ENCODE results near the gene TBC1D22B. TPM values are rescaled to one million over a fixed set of nuclear protein-coding genes. Genes with fewer than 3 reads are reported as not detected.

Gene TBC1D22B
- total and polyA plus RNA-seq, 2 of the 13 experiments (the other 11 are each of a cell fraction or from before 2014, with no cell fraction given) = 9.7 to 12.9 TPM

DNA sequence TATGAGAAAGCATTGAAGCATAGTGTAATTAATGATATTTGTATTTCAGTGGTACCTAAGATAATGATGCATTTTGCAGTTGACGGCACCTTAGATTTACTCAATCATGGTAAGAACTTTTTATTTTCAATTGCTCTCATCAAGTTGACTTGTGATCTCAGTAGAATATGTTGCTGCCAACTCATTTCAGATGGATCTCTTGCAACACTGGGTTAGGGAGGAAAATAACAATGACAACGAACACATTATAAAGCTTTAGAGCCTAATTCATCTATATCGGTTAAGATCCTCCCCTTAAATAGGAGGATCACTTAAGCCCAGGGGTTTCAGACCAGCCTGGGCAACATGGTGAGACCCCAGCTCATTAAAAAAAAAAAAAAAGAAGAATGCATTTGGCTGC, 18.0 kb upstream of the TBC1D22B start (continued):
- TF ChIP-seq, protein P1, sequence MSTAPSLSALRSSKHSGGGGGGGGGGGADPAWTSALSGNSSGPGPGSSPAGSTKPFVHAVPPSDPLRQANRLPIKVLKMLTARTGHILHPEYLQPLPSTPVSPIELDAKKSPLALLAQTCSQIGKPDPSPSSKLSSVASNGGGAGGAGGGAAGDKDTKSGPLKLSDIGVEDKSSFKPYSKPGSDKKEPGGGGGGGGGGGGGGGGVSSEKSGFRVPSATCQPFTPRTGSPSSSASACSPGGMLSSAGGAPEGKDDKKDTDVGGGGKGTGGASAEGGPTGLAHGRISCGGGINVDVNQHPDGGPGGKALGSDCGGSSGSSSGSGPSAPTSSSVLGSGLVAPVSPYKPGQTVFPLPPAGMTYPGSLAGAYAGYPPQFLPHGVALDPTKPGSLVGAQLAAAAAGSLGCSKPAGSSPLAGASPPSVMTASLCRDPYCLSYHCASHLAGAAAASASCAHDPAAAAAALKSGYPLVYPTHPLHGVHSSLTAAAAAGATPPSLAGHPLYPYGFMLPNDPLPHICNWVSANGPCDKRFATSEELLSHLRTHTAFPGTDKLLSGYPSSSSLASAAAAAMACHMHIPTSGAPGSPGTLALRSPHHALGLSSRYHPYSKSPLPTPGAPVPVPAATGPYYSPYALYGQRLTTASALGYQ (CRISPR knock-in tag; IDR thresholded peaks at IDR 0.05) = no peak
- TF ChIP-seq SNAI1 (CRISPR knock-in tag; IDR thresholded peaks at IDR 0.05; ENCODE audit: borderline replicate concordance) = no peak

DNA sequence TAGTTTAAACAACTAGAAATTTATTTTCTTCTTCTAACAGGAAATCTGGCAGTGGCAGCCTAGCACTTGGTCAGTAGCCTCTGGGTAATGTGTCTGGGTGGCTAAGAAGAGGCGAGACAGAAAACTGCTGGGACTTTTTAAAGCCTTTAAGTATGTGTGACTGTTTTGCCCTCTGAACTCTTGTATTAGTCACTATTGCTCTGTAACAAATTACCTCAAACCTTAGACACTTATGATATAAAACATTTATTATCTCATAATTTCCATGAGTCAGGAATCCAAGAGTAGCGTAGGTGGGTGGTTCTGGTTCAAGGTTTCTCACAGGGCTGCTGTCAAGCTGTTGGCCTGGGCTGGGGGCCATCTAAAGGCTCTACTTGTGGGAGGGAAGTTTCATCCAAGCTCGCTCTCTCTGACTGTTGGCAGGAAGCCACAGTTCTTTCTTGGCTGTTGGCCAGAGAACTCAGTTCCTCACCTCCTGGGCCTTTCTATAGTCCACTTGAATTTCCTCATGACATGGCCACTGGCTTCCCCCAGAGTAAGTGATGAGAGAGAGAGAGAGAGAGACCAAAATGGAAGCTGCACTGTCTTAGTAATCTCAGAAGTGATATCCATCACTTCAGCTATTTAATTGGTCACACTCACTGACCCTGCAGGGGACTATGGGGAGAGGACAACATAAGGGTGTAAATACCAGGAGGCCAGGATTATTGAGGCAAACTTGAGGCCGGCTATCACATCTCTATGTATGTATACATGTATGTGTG, 17.4 kb upstream of the TBC1D22B start:
- peak; percentile 85 for DNase-seq (ENCODE audit: low spot score)
- in situ Hi-C loops (cut with HindIII; ENCODE audit: extremely low pct_ligation_motif_present, low pct_unique_long_range_greater_than_20kb) = no loop called here
- CTCF ChIA-PET (ENCODE audit: low intra/inter-chr PET ratio, low total read pairs) = no interaction called here
- no peak for TF ChIP-seq PLRG1 (conservative IDR thresholded peaks at IDR 0.05)
- TF ChIP-seq ZNF605 (CRISPR knock-in tag; IDR thresholded peaks at IDR 0.05) = peak; percentile 58; the same call in 1 of the 2 replicates
- TF ChIP-seq ZSCAN9 (CRISPR knock-in tag; IDR thresholded peaks at IDR 0.05; ENCODE audit: borderline replicate concordance) = peak; percentile 45; the same call in 1 of the 2 replicates
- peak; percentile 34; the same call in 1 of the 2 replicates for TF ChIP-seq KMT2B (CRISPR knock-in tag; IDR thresholded peaks at IDR 0.05)
- TF ChIP-seq, protein P2, sequence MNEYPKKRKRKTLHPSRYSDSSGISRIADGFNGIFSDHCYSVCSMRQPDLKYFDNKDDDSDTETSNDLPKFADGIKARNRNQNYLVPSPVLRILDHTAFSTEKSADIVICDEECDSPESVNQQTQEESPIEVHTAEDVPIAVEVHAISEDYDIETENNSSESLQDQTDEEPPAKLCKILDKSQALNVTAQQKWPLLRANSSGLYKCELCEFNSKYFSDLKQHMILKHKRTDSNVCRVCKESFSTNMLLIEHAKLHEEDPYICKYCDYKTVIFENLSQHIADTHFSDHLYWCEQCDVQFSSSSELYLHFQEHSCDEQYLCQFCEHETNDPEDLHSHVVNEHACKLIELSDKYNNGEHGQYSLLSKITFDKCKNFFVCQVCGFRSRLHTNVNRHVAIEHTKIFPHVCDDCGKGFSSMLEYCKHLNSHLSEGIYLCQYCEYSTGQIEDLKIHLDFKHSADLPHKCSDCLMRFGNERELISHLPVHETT (CRISPR knock-in tag; conservative IDR thresholded peaks at IDR 0.05) = 0 out of 2 replicates have a peak, but pooled peaks have one; percentile 26
- peak; percentile 58 for TF ChIP-seq FOSL2 (CRISPR knock-in tag; IDR thresholded peaks at IDR 0.05)
- no peak for TF ChIP-seq SP1 (IDR thresholded peaks at IDR 0.05)
- no peak for TF ChIP-seq SP1 (CRISPR knock-in tag; IDR thresholded peaks at IDR 0.05)
- TF ChIP-seq, protein P3, sequence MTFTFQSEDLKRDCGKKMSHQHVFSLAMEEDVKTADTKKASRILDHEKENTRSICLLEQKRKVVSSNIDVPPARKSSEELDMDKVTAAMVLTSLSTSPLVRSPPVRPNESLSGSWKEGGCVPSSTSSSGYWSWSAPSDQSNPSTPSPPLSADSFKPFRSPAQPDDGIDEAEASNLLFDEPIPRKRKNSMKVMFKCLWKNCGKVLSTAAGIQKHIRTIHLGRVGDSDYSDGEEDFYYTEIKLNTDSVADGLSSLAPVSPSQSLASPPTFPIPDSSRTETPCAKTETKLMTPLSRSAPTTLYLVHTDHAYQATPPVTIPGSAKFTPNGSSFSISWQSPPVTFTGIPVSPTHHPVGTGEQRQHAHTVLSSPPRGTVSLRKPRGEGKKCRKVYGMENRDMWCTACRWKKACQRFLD (CRISPR knock-in tag; IDR thresholded peaks at IDR 0.05; ENCODE audit: borderline replicate concordance) = no peak
- TF ChIP-seq ZSCAN30 (CRISPR knock-in tag; IDR thresholded peaks at IDR 0.05) = no peak
- no peak for TF ChIP-seq STAT5B (CRISPR knock-in tag; IDR thresholded peaks at IDR 0.05)
- TF ChIP-seq ZMYM3 (CRISPR knock-in tag; IDR thresholded peaks at IDR 0.05) = 0 out of 2 replicates have a peak, but pooled peaks have one; percentile 37
- TF ChIP-seq ZNF709 (CRISPR knock-in tag; IDR thresholded peaks at IDR 0.05) = 0 out of 2 replicates have a peak, but pooled peaks have one; percentile 25
- TF ChIP-seq ZNF251 (CRISPR knock-in tag; IDR thresholded peaks at IDR 0.05) = no peak
- TF ChIP-seq HOXA3 (CRISPR knock-in tag; IDR thresholded peaks at IDR 0.05) = peak; percentile 23; the same call in 1 of the 2 replicates
- no peak for TF ChIP-seq SSRP1 (CRISPR knock-in tag; IDR thresholded peaks at IDR 0.05)
- TF ChIP-seq SNRNP70 (IDR thresholded peaks at IDR 0.05; ENCODE audit: low read depth, low read length) = no peak
- 0 out of 2 replicates have a peak, but pooled peaks have one; percentile 23 for TF ChIP-seq FOXO1 (CRISPR knock-in tag; IDR thresholded peaks at IDR 0.05)

More for the DNA sequence above, 17.4 kb upstream of the TBC1D22B start:
- 30% methylated on average over 4 of the region's 4 CpGs for WGBS (ENCODE audit: low lambda C conversion rate)
- Histone ChIP-seq H3K27me3 (ENCODE audit: control insufficient read depth in 1 of 2, insufficient read depth in 2 of 2, low read length in 2 of 2) (no peaks in the 10 kb centered on the region), H2AFZ (ENCODE audit: low read length) (no peak overlapping the region), H3K9me3 (ENCODE audit: low read length) (no peaks in the 10 kb centered on the region), H3K36me3 (replicated peaks in 1 of 2; ENCODE audit: control insufficient read depth in 1 of 2, insufficient read depth in 2 of 2, low read length in 2 of 2) (no peaks in the 10 kb centered on the region), H4K20me1 (ENCODE audit: insufficient read depth, low read length) (no peaks in the 10 kb centered on the region), H3K4me2 (ENCODE audit: low read depth, low read length) (peak overlapping the region; percentile 61), H3K4me3 (replicated peaks in 1 of 3; ENCODE audit: insufficient read depth in 1 of 3, low read depth in 2 of 3, low read length in 3 of 3) (0 out of 6 replicates have a peak overlapping the region, but pooled peaks of 1 of the 3 experiments have one; percentile 2), H3K27ac (ENCODE audit: extremely low read length, insufficient read depth, low read length) (peak overlapping the region; percentile 37), H3K4me1 (ENCODE audit: insufficient read depth, low read length) (peaks cover 47% of the 10 kb centered on the region), H3K79me2 (ENCODE audit: insufficient read depth, low read length) (no peaks in the 10 kb centered on the region), H3K9ac (ENCODE audit: insufficient read depth, low read depth, low read length) (0 out of 2 replicates have a peak overlapping the region, but pooled peaks have one; percentile 6)
- BruUV-seq (replicated peaks) = no TSS peak
- FAIRE-seq (peak; percentile 49), ATAC-seq (peak; percentile 60)
- POLR2A ChIA-PET = interaction anchor here (0.5 to 1.4 kb wide), 4 partner anchors 17 to 26 kb away, joined by 3 to 8 read pairs (median 4); partner anchors contain the start of genes TBC1D22B and TMEM217
- intact Hi-C loops (cut with micrococcal nuclease; ENCODE audit: unreplicated experiment) = no loop called here

All from HepG2 (cell line).